ENCODE data around the gene FAM168B. TPM values are rescaled to one million over a fixed set of nuclear protein-coding genes. Genes with fewer than 3 reads are reported as not detected.
"Not testable (repeated sequence)": the region's sequence is repeated elsewhere in the genome, so short reads cannot be mapped to it uniquely, and the experiment has no call there.

The FAM168B gene
- total RNA-seq, 1 donor from 2014 or later, result 120 TPM

DNA sequence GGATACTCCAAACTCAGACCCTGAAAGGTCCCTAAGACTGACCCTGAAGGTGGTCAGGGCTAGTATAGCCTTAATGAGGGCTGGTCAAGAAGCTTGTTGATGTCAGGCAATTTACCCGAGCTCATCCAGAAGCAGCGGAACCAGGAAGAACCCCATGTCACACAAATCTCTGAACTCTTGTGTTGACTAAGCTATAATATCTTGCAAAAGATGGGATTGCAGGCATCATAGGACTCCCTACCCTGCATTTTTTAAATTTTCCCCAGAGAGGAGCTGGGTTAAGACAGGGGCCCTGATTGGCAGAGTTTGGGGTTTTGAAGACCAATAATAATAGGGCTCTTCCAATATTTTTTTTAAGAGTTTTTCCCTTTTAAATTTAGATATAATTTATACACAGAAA, 9.9 kb upstream of the FAM168B start:
- DNase-seq (ENCODE audit: low spot score), result no peak

DNA sequence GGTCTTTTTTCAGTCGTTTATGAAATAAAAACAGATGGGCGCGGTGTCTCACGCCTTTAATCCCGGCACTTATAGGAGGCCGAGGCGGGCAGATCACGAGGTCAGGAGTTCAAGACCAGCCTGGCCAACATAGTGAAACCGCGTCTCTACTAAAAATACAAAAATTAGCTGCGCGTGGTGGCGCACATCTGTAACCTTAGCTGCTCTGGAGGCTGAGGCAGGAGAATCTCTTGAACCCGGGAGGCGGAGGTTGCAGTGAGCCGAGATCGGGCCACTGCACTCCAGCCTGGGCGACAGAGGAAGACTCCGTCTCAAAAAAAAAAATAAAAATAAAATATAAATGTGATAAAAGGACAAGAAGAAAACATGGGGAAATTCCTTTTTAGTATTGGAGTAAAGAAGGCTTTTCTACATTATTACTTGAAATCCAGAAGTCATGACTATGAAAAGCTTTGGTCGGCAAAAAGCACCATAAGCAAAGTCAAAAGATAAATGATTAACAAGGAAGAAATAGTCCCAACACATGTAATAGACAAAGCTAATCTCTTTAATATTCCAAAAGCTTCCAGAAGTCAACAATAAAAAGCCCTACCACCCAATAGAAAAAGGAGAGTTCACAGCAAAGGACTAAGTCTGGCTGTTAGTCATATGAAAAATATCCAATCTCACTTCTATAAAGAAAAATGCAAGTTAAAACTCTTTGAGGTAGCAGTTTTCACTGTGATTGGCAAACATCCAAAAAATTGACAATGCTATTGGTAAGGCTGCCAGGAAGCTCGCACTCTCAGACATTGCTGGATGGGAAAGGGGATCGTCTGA, 1.4 kb upstream of the FAM168B start:
- no peak for DNase-seq (ENCODE audit: low spot score)

DNA sequence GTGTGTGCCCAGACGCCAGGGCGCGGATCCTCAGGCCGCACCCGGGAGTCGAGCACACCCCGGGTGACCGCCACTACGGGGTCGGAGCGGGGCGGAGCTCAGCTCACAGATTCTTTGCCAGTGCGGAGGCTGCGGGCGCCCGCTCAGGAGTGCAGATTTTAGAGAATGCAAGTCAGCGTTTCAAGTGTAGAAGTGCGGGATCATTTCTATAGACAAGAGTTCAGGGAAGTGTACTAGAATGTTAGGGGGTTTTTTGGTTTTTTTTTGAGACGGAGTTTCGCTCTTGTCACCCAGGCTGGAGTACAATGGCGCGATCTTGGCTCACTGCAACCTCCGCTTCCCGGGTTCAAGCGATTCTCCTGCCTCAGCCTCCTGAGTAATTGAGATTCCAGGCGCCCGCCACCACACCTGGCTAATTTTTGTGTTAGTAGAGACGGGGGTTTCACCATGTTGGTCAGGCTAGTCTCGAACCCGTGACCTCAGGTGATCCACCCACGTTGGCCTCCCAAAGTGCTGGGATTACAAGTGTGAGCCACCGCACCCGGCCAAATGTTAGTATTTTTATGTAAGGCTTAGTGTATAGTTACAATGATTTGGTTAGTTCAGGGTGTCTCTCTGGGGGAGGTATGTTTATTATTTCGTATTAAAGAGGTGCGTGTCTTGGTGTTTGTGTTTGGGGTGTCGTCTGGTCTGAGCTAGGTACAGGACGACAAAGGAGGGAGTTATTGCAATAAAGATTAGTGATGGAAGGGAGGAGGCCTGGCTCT, 619 bp upstream of the FAM168B start:
- no peak for DNase-seq (ENCODE audit: low spot score)

DNA sequence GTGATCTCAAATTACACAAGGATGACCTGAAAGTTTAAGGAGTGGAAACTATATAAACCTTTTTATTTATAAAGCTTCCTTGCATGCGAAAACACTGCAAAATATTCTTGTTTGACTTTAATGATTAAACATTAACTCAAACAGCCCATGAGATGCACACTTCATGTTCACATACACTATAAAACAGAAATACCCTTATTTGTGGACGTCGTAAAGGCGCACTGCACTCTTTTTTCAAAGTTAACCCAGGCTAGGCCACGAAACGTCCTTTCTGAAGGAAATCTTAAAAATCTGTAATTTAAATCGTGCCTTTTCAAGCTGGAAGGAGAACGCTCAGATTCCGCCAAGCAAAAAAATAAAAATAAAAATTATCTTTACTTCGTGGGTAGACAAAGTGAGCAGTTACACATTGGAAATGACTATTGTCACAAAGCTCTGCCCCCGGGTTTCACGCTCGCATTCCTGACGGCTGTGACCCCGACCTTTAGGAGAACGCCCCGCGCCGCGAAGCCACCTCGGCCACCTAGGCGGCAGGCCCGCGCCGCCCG, 728 bp downstream of the FAM168B start:
- DNase-seq (ENCODE audit: low spot score), result no peak

DNA sequence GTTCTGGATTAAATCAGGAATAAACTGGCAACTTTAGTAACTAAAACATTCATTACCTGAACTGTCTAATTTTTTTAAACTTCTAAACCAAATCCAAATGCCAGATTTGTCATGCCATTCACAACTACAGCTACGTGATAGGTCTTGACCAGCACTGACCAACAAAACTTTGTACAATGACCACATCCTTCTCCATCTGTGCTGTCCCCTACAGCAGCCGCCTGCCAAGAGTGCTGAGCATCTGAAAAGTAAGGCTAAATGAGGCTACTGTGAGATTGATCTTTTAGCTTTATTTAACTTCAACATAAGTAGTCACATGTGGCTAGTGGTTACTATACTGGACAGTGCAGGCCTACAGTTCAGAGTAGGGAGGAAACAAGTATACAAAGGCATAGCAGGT, 7.6 kb downstream of the FAM168B start:
- DNase-seq (ENCODE audit: low spot score), result no peak

DNA sequence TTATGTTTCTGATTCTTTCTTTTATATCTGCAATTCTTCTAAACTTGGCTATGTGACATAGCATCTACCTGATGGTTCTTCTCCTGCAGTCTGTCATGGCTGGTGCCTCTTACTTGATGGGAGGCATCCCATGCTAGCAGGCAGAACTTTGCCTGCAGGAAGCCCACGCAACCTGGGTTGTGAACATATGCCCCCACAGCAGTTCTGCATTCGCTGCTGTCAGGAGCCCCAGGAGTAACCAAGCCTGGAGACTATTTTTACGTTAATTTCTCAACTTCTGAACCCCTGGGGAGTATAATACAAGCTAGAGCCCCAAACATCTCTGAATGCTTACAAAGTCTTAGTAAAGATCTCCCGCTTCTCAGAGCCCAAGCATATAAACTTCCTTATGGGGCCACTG, 12.1 kb downstream of the FAM168B start:
- DNase-seq (ENCODE audit: low spot score), result no peak

DNA sequence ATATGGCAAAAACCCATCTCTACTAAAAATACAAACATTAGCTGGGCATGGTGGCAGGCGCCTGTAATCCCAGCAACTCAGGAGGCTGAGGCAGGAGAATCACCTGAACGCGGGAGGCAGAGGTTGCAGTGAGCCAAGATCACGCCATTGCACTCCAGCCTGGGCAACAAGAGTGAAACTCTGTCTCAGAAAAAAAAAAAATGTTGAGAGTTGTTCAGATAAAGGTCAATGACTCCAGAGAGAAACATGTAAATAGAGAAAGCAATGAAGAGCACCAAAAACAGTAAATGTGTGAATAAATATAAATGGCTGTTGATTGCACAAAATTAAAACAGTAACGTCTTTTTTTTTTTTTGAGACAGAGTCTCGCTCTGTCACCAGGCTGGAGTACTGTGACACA, 13.3 kb downstream of the FAM168B start:
- not testable (repeated sequence) for DNase-seq (ENCODE audit: low spot score)

DNA sequence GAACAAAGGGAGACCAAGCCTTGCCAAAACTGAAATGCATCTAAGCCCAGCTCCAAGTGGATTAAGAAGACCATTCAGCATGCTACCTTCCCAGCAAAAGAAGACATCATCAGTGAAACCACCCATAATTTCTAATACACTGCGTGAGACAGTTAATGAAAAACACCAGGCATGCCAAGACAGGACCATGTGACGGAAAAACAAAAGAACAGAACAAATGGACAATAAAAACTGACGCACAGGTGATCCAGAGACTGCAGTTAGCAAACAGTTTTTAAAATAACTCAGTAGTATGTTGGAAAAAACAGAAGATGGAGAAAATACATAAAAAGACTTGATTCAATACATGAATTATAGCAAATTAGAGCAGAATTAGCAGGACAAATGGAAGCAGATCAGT, 15.3 kb downstream of the FAM168B start:
- DNase-seq (ENCODE audit: low spot score), result no peak

DNA sequence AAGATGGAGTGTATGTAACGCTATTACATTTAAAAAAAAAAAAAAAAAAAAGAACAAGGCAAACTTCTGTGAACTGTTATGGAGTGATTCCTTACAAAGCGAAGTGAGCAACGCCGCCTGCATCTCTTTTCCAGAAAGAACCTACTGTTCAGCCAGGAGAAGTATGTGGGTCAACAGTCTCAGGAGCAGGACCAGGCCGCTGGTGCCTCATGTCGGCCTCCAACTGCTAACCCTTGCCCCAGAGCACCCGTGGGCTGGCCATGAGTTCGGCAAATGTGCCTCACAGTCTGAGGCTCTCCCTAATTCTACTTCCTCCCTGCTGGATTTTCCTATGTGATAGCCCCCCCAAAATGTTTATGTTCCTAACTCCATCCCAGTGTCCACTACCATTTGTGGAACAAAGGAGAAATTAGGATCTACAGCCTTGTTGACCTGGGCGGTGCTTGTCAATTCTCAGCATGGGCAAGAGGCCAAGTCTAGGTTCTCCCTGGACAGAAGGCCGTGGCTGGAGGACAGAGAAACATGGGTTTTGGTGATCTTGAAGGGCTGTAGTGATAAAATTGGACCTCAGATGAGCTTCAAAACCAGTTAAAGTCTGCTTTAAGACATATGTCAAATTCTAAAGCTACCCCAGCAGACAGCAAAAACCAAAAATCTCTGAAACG, 15.9 kb downstream of the FAM168B start:
- no peak for DNase-seq (ENCODE audit: low spot score)

DNA sequence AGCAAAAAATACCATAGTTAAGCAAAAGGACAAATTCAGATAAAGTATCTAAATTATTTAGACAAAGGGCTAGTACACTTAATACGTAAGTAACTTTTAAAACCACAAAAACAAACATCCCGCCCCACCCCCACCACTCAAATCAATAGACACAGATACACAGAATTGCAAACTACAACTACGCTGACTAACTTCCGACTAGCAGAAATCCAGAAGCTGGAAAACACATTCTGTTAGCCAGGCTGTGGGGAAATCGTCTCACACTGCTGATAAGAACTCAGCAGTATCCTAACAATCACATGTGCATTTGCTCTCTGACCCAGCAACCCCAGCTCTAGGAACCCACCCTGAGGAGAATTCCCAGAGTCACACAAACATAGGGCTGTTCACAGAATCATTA, 16.6 kb downstream of the FAM168B start:
- DNase-seq (ENCODE audit: low spot score), result no peak

DNA sequence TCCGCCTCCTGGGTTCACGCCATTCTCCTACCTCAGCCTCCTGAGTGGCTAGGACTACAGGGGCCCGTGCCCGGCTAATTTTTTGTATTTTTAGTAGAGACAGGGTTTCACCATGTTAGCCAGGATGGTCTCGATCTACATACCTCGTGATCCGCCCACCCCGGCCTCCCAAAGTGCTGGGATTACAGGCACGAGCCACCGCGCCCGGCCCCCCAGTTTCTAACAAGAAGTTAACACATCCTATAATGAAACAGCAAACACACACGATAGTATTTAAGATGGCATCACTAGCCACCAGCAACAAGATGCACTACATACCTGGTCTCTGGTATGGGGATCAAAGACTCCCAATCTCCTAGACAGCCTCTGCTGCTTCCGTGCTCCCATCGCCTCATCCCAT, 17.7 kb downstream of the FAM168B start:
- DNase-seq (ENCODE audit: low spot score), result not testable (repeated sequence)

DNA sequence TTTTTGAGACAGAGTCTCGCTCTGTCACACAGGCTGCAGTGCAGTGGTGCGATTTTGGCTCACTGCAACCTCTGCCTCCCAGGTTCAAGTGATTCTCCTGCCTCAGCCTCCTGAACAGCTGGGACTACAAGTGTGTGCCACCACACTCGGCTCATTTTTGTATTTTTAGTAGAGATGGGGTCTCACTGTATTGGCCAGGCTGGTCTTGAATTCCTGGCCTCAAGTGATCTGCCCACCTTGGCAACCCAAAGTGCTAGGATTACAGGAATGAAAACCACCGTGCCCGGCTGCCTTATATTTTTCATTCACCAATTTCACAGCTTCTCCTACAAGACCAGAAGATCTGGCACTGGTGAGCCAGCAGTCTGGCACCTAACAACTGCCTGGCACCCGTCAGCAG, 25.1 kb downstream of the FAM168B start:
- DNase-seq (ENCODE audit: low spot score), result not testable (repeated sequence)

DNA sequence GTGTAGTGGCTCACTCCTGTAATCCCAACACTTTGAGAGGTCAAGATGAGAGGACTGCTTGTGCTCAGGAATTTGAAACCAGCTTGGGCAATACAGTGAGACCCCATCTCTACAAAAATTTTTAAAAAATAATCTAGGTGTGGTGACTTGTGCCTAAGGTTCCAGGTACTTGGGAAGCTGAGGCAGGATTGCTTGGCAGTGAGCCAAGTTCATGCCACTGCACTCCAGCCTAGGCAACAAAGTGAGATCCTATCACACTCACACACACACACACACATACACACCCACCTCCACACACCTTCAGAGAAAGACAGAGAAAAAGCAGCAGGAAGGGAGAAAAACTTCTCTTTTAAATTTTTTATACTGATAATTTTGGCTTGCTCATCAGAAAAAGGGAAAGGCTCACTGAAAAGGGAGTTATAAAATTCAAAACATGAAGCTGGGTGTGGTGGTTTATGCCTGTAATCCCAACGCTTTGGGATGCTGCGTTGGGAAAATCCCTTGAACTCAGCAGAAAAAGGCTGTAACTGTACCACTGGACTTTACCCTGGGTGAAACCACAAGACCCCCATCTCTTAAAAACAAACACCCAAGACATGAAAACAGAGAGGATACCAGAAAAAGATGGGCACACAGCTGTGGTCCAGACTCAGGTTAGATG, 25.7 kb downstream of the FAM168B start:
- DNase-seq (ENCODE audit: low spot score), result no peak

DNA sequence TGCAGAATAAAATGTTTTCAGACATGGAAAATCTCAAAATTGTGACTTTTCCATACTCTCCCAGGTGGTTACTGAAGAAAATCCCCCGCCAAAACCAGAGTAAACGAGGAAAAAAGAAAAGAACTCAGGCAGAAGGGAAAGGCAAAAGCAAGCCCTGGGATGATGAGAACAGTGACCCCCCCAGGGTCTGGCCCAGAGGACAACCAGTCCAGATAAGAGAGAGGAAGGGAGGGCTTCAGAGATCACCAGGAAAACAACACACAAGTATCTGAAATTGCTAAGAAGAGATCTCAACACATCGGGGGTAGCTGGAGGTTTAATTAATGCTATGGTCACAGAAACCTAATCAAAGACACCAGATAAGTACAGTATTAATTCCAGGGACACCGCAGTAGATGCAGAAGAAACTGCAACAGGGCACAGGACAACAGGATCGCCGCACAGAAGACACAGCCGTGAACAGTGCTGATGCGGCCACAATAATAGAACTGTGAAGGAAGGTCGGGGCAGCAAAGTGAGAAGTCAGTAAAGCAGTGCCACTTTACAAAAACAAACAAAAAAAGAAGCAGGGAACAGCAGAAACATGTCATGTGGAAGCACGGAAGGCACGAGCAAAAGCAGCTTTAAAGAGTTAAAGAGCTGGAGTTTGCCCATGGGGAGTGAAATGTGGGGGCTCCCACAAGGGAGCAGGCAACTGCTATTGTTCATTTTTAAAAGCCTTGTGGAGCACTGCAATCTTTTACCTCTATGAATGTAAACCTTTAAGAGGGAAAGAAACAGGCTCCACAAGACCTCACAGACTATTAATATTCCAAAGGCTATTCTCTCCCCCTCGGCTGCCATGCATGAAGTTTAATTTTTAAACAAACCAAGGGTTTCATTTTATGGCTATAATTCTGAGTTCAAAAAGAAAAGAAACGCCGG, 28.4 kb downstream of the FAM168B start:
- DNase-seq (ENCODE audit: low spot score), result no peak

DNA sequence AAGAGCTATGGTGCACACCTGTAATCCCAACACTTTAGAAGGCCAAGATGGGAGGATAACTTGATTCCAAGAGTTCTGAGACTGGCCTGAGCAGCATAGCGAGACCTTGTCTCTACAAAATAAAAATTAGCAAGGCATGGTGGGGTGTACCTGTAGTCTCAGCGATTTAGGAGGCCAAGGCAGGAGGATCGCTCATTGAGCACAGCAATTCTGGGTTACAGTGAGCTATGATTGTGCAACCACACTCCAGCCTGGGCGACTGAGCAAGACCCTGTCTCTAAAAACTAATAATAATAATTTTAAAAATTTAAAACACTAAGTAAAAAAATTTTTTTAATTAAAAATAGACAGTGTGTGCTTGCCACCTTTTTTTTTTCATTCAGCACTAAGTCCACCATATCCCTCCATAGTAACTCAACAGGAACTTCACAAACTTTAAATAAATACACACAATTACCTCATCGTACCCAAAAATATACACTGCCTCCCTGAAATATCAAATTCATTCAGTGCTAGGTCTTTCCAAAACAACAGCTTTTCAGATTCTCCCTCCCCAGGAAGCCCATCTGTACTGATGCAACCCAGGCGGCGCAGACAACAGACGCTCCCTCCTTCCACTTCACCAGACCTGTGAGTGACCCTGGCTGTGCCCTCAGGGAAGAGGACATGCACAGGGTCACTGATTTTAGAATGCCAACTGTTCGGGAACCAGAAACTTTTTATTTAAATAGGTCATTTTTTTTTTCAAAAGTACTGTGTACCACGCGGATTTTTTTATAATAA, 29.6 kb downstream of the FAM168B start:
- no peak for DNase-seq (ENCODE audit: low spot score)

DNA sequence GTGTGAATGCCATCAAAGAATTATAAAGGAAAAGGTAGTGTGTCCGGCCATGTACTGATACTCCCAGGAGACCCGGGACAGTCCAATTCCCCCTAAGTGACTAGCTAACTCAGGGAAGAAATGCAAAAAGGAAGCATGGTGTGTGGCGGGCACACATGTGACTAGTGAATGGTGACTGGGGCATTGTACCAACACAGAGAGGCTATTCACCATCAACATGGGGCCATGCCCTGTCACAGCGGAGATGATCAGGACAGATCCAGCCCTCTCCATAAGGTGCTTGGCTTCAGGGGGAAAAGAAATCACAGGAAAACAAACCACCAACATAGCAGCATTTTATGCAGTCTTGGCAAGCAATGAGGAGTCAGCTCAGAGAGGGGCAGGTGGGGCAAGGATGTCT, 34.3 kb downstream of the FAM168B start:
- DNase-seq (ENCODE audit: low spot score), result no peak

DNA sequence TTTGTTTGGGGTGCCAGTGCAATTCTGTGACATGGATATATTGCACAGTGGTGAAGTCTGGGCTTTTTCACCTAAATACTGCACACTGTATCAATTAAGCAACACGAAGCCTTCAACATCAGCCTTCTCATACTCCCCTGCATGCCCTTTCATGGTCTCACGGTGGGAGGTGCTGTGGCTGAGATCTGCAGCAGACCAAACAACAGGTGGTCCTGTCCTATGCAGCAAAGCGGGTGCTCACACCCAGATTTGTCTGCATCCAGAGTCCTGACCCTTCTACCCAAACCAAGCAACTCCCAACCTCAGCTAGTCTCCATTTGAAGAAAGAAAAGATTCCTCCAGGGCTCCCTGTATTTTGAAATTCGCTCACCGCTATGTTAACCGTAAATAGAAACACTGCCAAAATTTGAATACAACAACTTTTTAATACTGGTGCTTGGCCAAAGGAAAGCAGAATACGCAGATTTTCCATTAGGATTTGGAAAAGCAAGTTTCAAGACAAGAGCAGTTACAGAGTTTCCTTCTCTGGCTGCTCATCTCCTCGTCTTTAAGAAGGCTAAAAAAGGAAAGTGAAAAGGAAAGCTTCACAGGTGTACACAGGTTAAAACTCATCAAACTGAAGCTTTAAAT, 34.9 kb downstream of the FAM168B start:
- no peak for DNase-seq (ENCODE audit: low spot score)

DNA sequence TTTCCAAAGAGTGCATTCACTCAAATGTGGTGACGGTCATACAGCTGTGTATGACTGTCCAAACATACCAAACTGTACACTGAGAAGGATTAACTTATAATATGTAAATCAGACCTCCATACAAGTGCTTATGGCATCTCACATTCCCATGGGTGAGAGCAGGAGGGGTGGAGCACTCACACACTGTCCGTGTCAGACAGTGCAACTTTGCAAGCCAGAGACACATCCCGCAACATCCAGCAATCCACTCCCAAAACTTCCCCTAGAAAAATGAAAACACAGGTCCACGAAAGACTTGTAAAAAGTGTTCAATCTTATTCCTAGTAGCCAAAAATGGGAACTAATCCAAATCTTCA, 36.4 kb downstream of the FAM168B start:
- no peak for DNase-seq (ENCODE audit: low spot score)

Data from mesenteric fat pad (tissue), 1 donor.